ENCODE measurements around the gene UBXN1.
"Not testable (repeated sequence)": the region's sequence is repeated elsewhere in the genome, so short reads cannot be mapped to it uniquely, and the experiment has no call there.

The UBXN1 gene

GRCh38 chr11:62665599-62666258 lies 13.1 kb downstream of the UBXN1 start:
- peak overlapping the region; percentile 79 for H3K9ac ChIP-seq (ENCODE audit: low read length)
- peaks cover 11% of the 10 kb centered on the region for H3K36me3 ChIP-seq (ENCODE audit: control insufficient read depth, insufficient read depth, low read length)
- peak overlapping the region; percentile 96 for H3K4me3 ChIP-seq (ENCODE audit: low read length)
- no peaks in the 10 kb centered on the region for H3K9me3 ChIP-seq (ENCODE audit: control insufficient read depth, low read length)
- no peaks in the 10 kb centered on the region for H3K27me3 ChIP-seq (ENCODE audit: control insufficient read depth, insufficient read depth, low read length)
- H3K4me1 ChIP-seq (ENCODE audit: control insufficient read depth, insufficient read depth, low read length) = peaks cover 36% of the 10 kb centered on the region

- Histone ChIP-seq H3K27me3 (ENCODE audit: control insufficient read depth, insufficient read depth, low read length) (no peaks in the 10 kb centered on the region), H3K36me3 (ENCODE audit: control insufficient read depth, insufficient read depth, low read length) (peaks cover 11% of the 10 kb centered on the region), H3K9me3 (ENCODE audit: control insufficient read depth, low read length) (no peaks in the 10 kb centered on the region), H3K4me3 (ENCODE audit: low read length) (peak within 1 kb of the TSS; percentile 96), H3K4me1 (ENCODE audit: control insufficient read depth, insufficient read depth, low read length) (peaks cover 36% of the 10 kb centered on the region), H3K9ac (ENCODE audit: low read length) (peak within 1 kb of the TSS; percentile 79)
Measured at GRCh38 chr11:62665075-62665598, 13.7 kb downstream of the UBXN1 start, which contains the start of the genes C11orf98 and CSKMT. Gene C11orf98, minus strand, starts transcription at chr11:62665210. Its CDS starts 41 bp downstream, at chr11:62665169. Gene CSKMT, plus strand, starts transcription at chr11:62665312. Its CDS starts 568 bp downstream, at chr11:62665880.

- peaks cover 11% of the 10 kb centered on the region for H3K36me3 ChIP-seq (ENCODE audit: control insufficient read depth, insufficient read depth, low read length)
- H3K9me3 ChIP-seq (ENCODE audit: control insufficient read depth, low read length) = no peaks in the 10 kb centered on the region
- peaks cover 30% of the 10 kb centered on the region for H3K4me1 ChIP-seq (ENCODE audit: control insufficient read depth, insufficient read depth, low read length)
- H3K9ac ChIP-seq (ENCODE audit: low read length) = peak overlapping the region; percentile 79
- H3K27me3 ChIP-seq (ENCODE audit: control insufficient read depth, insufficient read depth, low read length) = no peaks in the 10 kb centered on the region
- peak overlapping the region; percentile 96 for H3K4me3 ChIP-seq (ENCODE audit: low read length)
Measured at GRCh38 chr11:62664405-62665074, 14.3 kb downstream of the UBXN1 start.

- H3K9me3 ChIP-seq (ENCODE audit: control insufficient read depth, low read length) = no peaks in the 10 kb centered on the region
- no peaks in the 10 kb centered on the region for H3K27me3 ChIP-seq (ENCODE audit: control insufficient read depth, insufficient read depth, low read length)
- no peak overlapping the region for H3K4me3 ChIP-seq (ENCODE audit: low read length)
- no peak overlapping the region for H3K9ac ChIP-seq (ENCODE audit: low read length)
- no peaks in the 10 kb centered on the region for H3K36me3 ChIP-seq (ENCODE audit: control insufficient read depth, insufficient read depth, low read length)
- peaks cover 6% of the 10 kb centered on the region for H3K4me1 ChIP-seq (ENCODE audit: control insufficient read depth, insufficient read depth, low read length)
Measured at GRCh38 chr11:62656796-62657429, 22.0 kb downstream of the UBXN1 start.

- no peaks in the 10 kb centered on the region for H3K9me3 ChIP-seq (ENCODE audit: control insufficient read depth, low read length)
- H3K9ac ChIP-seq (ENCODE audit: low read length) = no peak overlapping the region
- peaks cover 12% of the 10 kb centered on the region for H3K4me1 ChIP-seq (ENCODE audit: control insufficient read depth, insufficient read depth, low read length)
- H3K27me3 ChIP-seq (ENCODE audit: control insufficient read depth, insufficient read depth, low read length) = no peaks in the 10 kb centered on the region
- no peak overlapping the region for H3K4me3 ChIP-seq (ENCODE audit: low read length)
- H3K36me3 ChIP-seq (ENCODE audit: control insufficient read depth, insufficient read depth, low read length) = peaks cover 2% of the 10 kb centered on the region
Measured at GRCh38 chr11:62654297-62654696, 24.6 kb downstream of the UBXN1 start.

- Histone ChIP-seq H3K4me1 (ENCODE audit: control insufficient read depth, insufficient read depth, low read length) (peaks cover 12% of the 10 kb centered on the region), H3K9me3 (ENCODE audit: control insufficient read depth, low read length) (no peaks in the 10 kb centered on the region), H3K36me3 (ENCODE audit: control insufficient read depth, insufficient read depth, low read length) (peaks cover 17% of the 10 kb centered on the region), H3K27me3 (ENCODE audit: control insufficient read depth, insufficient read depth, low read length) (no peaks in the 10 kb centered on the region), H3K4me3 (ENCODE audit: low read length) (peak overlapping the region; percentile 60), H3K9ac (ENCODE audit: low read length) (peak overlapping the region; percentile 86)
Measured at GRCh38 chr11:62652161-62653006, 26.5 kb downstream of the UBXN1 start.

GRCh38 chr11:62650283-62650682 lies 28.6 kb downstream of the UBXN1 start:
- H3K9ac ChIP-seq (ENCODE audit: low read length); H3K9me3 ChIP-seq (ENCODE audit: control insufficient read depth, low read length); H3K27me3 ChIP-seq (ENCODE audit: control insufficient read depth, insufficient read depth, low read length); H3K4me3 ChIP-seq (ENCODE audit: low read length): not testable (repeated sequence)
- Histone ChIP-seq H3K36me3 (ENCODE audit: control insufficient read depth, insufficient read depth, low read length) (peaks cover 17% of the 10 kb centered on the region), H3K4me1 (ENCODE audit: control insufficient read depth, insufficient read depth, low read length) (peaks cover 20% of the 10 kb centered on the region)

GRCh38 chr11:62649486-62649885 lies 29.4 kb downstream of the UBXN1 start:
- Histone ChIP-seq H3K4me3 (ENCODE audit: low read length) (no peak overlapping the region), H3K4me1 (ENCODE audit: control insufficient read depth, insufficient read depth, low read length) (peaks cover 25% of the 10 kb centered on the region), H3K9me3 (ENCODE audit: control insufficient read depth, low read length) (no peaks in the 10 kb centered on the region), H3K36me3 (ENCODE audit: control insufficient read depth, insufficient read depth, low read length) (peaks cover 17% of the 10 kb centered on the region), H3K27me3 (ENCODE audit: control insufficient read depth, insufficient read depth, low read length) (no peaks in the 10 kb centered on the region), H3K9ac (ENCODE audit: low read length) (no peak overlapping the region)

- Histone ChIP-seq H3K9me3 (ENCODE audit: control insufficient read depth, low read length) (no peaks in the 10 kb centered on the region), H3K4me3 (ENCODE audit: low read length) (no peak overlapping the region), H3K4me1 (ENCODE audit: control insufficient read depth, insufficient read depth, low read length) (peaks cover 25% of the 10 kb centered on the region), H3K36me3 (ENCODE audit: control insufficient read depth, insufficient read depth, low read length) (peaks cover 17% of the 10 kb centered on the region), H3K9ac (ENCODE audit: low read length) (no peak overlapping the region), H3K27me3 (ENCODE audit: control insufficient read depth, insufficient read depth, low read length) (no peaks in the 10 kb centered on the region)
Measured at GRCh38 chr11:62648967-62649364, 29.9 kb downstream of the UBXN1 start.

- Histone ChIP-seq H3K4me3 (ENCODE audit: low read length) (no peak overlapping the region), H3K4me1 (ENCODE audit: control insufficient read depth, insufficient read depth, low read length) (peaks cover 25% of the 10 kb centered on the region), H3K9me3 (ENCODE audit: control insufficient read depth, low read length) (no peaks in the 10 kb centered on the region), H3K27me3 (ENCODE audit: control insufficient read depth, insufficient read depth, low read length) (no peaks in the 10 kb centered on the region), H3K9ac (ENCODE audit: low read length) (no peak overlapping the region), H3K36me3 (ENCODE audit: control insufficient read depth, insufficient read depth, low read length) (peaks cover 17% of the 10 kb centered on the region)
Measured at GRCh38 chr11:62648185-62648966, 30.5 kb downstream of the UBXN1 start.

- peaks cover 17% of the 10 kb centered on the region for H3K36me3 ChIP-seq (ENCODE audit: control insufficient read depth, insufficient read depth, low read length)
- peaks cover 25% of the 10 kb centered on the region for H3K4me1 ChIP-seq (ENCODE audit: control insufficient read depth, insufficient read depth, low read length)
- H3K9me3 ChIP-seq (ENCODE audit: control insufficient read depth, low read length) = no peaks in the 10 kb centered on the region
- no peak overlapping the region for H3K4me3 ChIP-seq (ENCODE audit: low read length)
- H3K27me3 ChIP-seq (ENCODE audit: control insufficient read depth, insufficient read depth, low read length) = no peaks in the 10 kb centered on the region
- no peak overlapping the region for H3K9ac ChIP-seq (ENCODE audit: low read length)
Measured at GRCh38 chr11:62647609-62648005, 31.3 kb downstream of the UBXN1 start.

Data from mucosa of stomach (tissue), 1 donor.